Heart right ventricle (tissue), 16 donors: ENCODE measurements around the gene ARHGAP33. TPM values are rescaled to one million over a fixed set of nuclear protein-coding genes. Genes with fewer than 3 reads are reported as not detected.

Experiments used
- ATAC-seq, 8 donors: fragments of 200-7000 bp; cut with Tn5 transposase; one replicate each; pipeline ENCODE4 v1.9.1; 2020; ENCODE audit warnings: mild to moderate bottlenecking in 8 of 8, moderate library complexity in 8 of 8, moderate number of reproducible peaks in 1 of 8
- DNase-seq, 2 donors: peaks; one replicate each; pipeline ENCODE4 v3.0.0-alpha.2; 2020
- H3K27ac ChIP-seq, 10 donors: fragments of 200-600 bp; sonication (generic) in 2 of 10; one replicate each; pipeline versions ENCODE4 v1.5.0 to v1.8.0; 2020 to 2022; ENCODE audit warnings: mild to moderate bottlenecking in 3 of 10
- H3K27me3 ChIP-seq, 7 donors: fragments of 200-600 bp; one replicate each; pipeline ENCODE4 v1.8.0; 2021 to 2022; ENCODE audit warnings: mild to moderate bottlenecking in 2 of 7
- H3K36me3 ChIP-seq, 9 donors: fragments of 200-600 bp; sonication (generic) in 1 of 9; one replicate each; pipeline versions ENCODE4 v1.5.0 to v1.8.0; 2020 to 2022; ENCODE audit warnings: mild to moderate bottlenecking in 2 of 9
- H3K4me1 ChIP-seq, 9 donors: fragments of 200-600 bp; sonication (generic) in 1 of 9; one replicate each; pipeline versions ENCODE4 v1.5.0 to v1.8.0; 2020 to 2022; ENCODE audit warnings: mild to moderate bottlenecking in 4 of 9
- H3K4me3 ChIP-seq, 10 donors: fragments of 200-600 bp; sonication (generic) in 2 of 10; one replicate each; pipeline versions ENCODE4 v1.5.0 to v1.8.0; 2020 to 2022; ENCODE audit warnings: mild to moderate bottlenecking in 7 of 10, moderate library complexity in 2 of 10
- H3K9me3 ChIP-seq, 11 donors: fragments of 200-600 bp in 10 of 11; sonication (generic) in 2 of 11; one replicate each; pipeline versions ENCODE4 v1.5.0 to v1.8.0; 2013 to 2022; ENCODE audit warnings: mild to moderate bottlenecking in 2 of 11, control low read depth in 1 of 11, moderate library complexity in 1 of 11
- WGBS, 2 donors: extraction: QIAGEN DNeasy Blood & Tissue Kit; methylation state at CpG; one replicate each; pipeline ENCODE4 v1.1.7; 2013; ENCODE audit warnings: inconsistent platforms in 1 of 2; 5-methylcytosine and 5-hydroxymethylcytosine counted together
- intact Hi-C, 10 donors: fragments of 100-400 bp; cut with DNase I; formaldehyde crosslinking; loops; one replicate each; pipeline versions ENCODE4 v1.11.1 to v1.14.2; 2022
- polyA plus RNA-seq, 2 donors: library from polyadenylated mRNA; stranded (reverse); fragments of 200-250 nt; gene quantifications; one replicate each; pipeline ENCODE4 v1.2.3, GENCODE V29; 2013
- total RNA-seq, 10 donors: library from RNA; stranded (reverse); fragmentation: NEBNext Ultra II Directional in 3 of 10; extraction: Animal tissue kit (Norgen Biotek cat#: 25700) in 3 of 10; gene quantifications; one replicate each; pipeline versions ENCODE4 v1.2.1 to v1.2.4, GENCODE V29; 2021 to 2023
- TF ChIP-seq, protein P1 (sequence below), 9 donors: fragments of 200-600 bp; sonication (generic) in 2 of 9; IDR thresholded peaks; one replicate each; pipeline versions ENCODE4 v1.5.0 to v1.8.0; 2021 to 2022; ENCODE audit warnings: antibody characterized with exemption in 9 of 9, mild to moderate bottlenecking in 5 of 9, moderate library complexity in 1 of 9
- donor health status: Arrhythmogenic right ventricular cardiomyopathy.
- donor health status: ischemic (EF 13 %, LVEDD 7.1; RV severe dilation, severe dysfunction).
- donor health status: healthy with polysubstance abuse.
- donor health status: DM: no; HTN: yes; CAD: no.
- donor health status: DM: no; HTN: no; CAD: no.
- donor health status: ischemic (EF 25% LVEDD 6.9; RV normal size, moderate dysfunction).
- donor health status: ischemic (EF 25% LVEDD 5.7; RV mildly dilated, moderate dysfunction).
- donor health status: healthy.
- donor health status: DM: yes; HTN: yes; CAD: no.
- donor health status: Ischemic cardiomyopathy.
- donor health status: ischemic (EF 35%, LVEDD 5.7; RV mildly dilated, moderate dysfunction).
- donor health status: nonischemic (EF 11% LVEDD 7.7; RV severe dilation, severe dysfunction).
- donor health status: DM: yes; HTN: yes; CAD: no.
- donor health status: PGD.
- donor health status: ischemic (EF 29% LVEDD 5.4; RV normal size, mild dysfunction).
- donor health status: nonischemic (EF 23%, LVEDD 6.1; RV moderate dilation, normal function).

ARHGAP33 gene
- total and polyA plus RNA-seq, 12 donors: 1.3 to 10.1 (median 5.6) TPM

GRCh38 chr19:35816262-35816661, 40.9 kb downstream of the ARHGAP33 start:
- TF ChIP-seq, protein P1, sequence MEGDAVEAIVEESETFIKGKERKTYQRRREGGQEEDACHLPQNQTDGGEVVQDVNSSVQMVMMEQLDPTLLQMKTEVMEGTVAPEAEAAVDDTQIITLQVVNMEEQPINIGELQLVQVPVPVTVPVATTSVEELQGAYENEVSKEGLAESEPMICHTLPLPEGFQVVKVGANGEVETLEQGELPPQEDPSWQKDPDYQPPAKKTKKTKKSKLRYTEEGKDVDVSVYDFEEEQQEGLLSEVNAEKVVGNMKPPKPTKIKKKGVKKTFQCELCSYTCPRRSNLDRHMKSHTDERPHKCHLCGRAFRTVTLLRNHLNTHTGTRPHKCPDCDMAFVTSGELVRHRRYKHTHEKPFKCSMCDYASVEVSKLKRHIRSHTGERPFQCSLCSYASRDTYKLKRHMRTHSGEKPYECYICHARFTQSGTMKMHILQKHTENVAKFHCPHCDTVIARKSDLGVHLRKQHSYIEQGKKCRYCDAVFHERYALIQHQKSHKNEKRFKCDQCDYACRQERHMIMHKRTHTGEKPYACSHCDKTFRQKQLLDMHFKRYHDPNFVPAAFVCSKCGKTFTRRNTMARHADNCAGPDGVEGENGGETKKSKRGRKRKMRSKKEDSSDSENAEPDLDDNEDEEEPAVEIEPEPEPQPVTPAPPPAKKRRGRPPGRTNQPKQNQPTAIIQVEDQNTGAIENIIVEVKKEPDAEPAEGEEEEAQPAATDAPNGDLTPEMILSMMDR (IDR thresholded peaks at IDR 0.05): no peak
- no peaks in the 10 kb centered on the region for H3K4me1 ChIP-seq
- intact Hi-C loops: loop anchor here in 2 of 10 donors (10.0 kb wide), 1 partner anchor 121 kb away; no protein-coding TSS in a partner anchor
- peaks cover 0 to 2% (median 0%) of the 10 kb centered on the region in 11 donors for H3K9me3 ChIP-seq
- ATAC-seq (no peak), DNase-seq (no peak)
- 20 to 27% methylated on average over 6 of the region's 6 CpGs for WGBS, 2 donors
- H3K36me3 ChIP-seq: no peaks in the 10 kb centered on the region
- no peak overlapping the region for H3K27ac ChIP-seq
- peaks cover 0 to 62% (median 29%) of the 10 kb centered on the region in 7 donors for H3K27me3 ChIP-seq
- no peak overlapping the region for H3K4me3 ChIP-seq

DNA sequence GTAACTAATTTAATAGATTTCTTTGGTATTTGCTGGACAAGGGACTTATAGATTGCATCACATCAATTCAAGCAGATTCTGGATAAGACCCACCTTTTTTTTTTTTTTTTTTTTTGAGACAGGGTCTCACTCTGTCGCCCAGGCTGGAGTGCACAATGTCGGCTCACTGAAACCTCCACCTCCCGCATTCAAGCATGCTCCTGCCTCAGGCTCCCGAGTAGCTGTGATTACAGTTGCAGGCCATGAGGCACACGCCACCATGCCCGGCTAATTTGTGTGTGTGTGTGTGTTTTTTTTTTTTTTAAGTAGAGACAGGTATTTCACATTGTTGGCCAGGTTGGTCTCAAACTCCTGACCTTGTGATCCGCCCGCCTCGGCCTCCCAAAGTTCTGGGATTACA, 41.5 kb downstream of the ARHGAP33 start:
- intact Hi-C loops: loop anchor here in 2 of 10 donors (10.0 kb wide), 1 partner anchor 122 kb away; no protein-coding TSS in a partner anchor
- 81 to 83% methylated on average over 9 of the region's 9 CpGs for WGBS, 2 donors
- Histone ChIP-seq H3K4me3 (no peak overlapping the region), H3K27ac (no peak overlapping the region), H3K36me3 (no peaks in the 10 kb centered on the region), H3K4me1 (no peaks in the 10 kb centered on the region), H3K9me3 (peaks cover 0 to 2% (median 0%) of the 10 kb centered on the region in 11 donors), H3K27me3 (peaks cover 0 to 62% (median 29%) of the 10 kb centered on the region in 7 donors)
- DNase-seq (no peak), ATAC-seq (no peak)
- TF ChIP-seq, protein P1 (IDR thresholded peaks at IDR 0.05): no peak

GRCh38 chr19:35818445-35818844, 43.1 kb downstream of the ARHGAP33 start:
- Histone ChIP-seq H3K36me3 (no peaks in the 10 kb centered on the region), H3K4me3 (no peak overlapping the region), H3K27ac (no peak overlapping the region), H3K9me3 (peaks cover 0 to 1% (median 0%) of the 10 kb centered on the region in 11 donors), H3K27me3 (peaks cover 0 to 55% (median 32%) of the 10 kb centered on the region in 7 donors), H3K4me1 (no peaks in the 10 kb centered on the region)
- DNase-seq (no peak), ATAC-seq (no peak)
- intact Hi-C loops: loop anchor here in 2 of 10 donors (10.0 kb wide), 1 partner anchor 124 kb away; no protein-coding TSS in a partner anchor
- WGBS, 2 donors: 63 to 72% methylated on average over 3 of the region's 3 CpGs
- TF ChIP-seq, protein P1 (IDR thresholded peaks at IDR 0.05): no peak

- H3K27me3 ChIP-seq: peaks cover 0 to 58% (median 33%) of the 10 kb centered on the region in 7 donors
- WGBS, 2 donors: 70 to 74% methylated on average over 3 of the region's 3 CpGs
- intact Hi-C loops: loop anchor here in 2 of 10 donors (5.0 kb wide), 1 partner anchor 130 kb away; no protein-coding TSS in a partner anchor
- no peaks in the 10 kb centered on the region for H3K4me1 ChIP-seq
- no peak for ATAC-seq
- no peak for DNase-seq
- no peaks in the 10 kb centered on the region for H3K36me3 ChIP-seq
- no peak overlapping the region for H3K27ac ChIP-seq
- no peak overlapping the region for H3K4me3 ChIP-seq
- H3K9me3 ChIP-seq: no peaks in the 10 kb centered on the region
- TF ChIP-seq, protein P1 (IDR thresholded peaks at IDR 0.05): no peak
These were observed 47.2 kb downstream of the ARHGAP33 start for GRCh38 chr19:35822579-35822978.
